ENCODE measurements around the gene ITGB1.
A peak's percentile ranks its signal among the peaks of the same experiment; 100 is the strongest.

ITGB1 gene

DNA sequence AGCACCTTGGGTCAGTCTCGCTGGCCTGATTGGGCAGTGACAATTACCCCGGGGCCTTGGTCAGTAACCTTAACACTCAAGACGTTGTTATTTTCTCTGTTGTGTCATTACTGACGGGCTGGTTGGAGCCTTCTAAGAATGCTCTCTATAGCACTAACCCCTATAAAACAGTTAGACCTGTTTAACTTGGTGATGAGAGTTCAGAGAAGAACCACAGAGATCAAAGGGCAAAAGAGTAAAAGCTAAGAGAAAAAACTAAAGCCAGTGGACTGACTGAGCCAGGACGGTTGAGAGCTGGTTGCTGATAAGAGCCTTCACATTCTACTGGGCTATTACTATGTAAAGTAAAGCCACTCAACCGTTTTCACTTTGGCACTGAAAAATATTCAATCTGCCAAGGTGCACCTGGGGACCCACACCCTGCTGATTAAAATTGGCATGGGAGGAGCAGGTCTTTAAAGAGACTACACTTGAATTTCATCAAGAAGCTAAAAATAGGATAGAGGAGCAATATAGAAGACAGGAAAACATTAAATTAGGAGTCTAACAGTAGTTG is 13.6 kb upstream of the ITGB1 start:
- ChIA-PET POLR2A (no interaction called here), CTCF (interaction anchor here (1.6 kb wide), 1 partner anchor 9 kb away, joined by 7 read pairs; no protein-coding TSS in a partner anchor)
- Histone ChIP-seq H3K4me3 (ENCODE audit: control insufficient read depth in 1 of 7, extremely low read depth in 1 of 7, insufficient read depth in 4 of 7, low read depth in 2 of 7, low read length in 6 of 7) (no peak overlapping the region), H3K4me1 (ENCODE audit: control extremely low read depth in 1 of 4, control insufficient read depth in 4 of 4, insufficient read depth in 4 of 4, low read length in 3 of 4) (peaks cover 0 to 11% (median 0%) of the 10 kb centered on the region in 4 experiments), H3K27me3 (replicated peaks in 2 of 5; ENCODE audit: control insufficient read depth in 4 of 5, insufficient read depth in 5 of 5, low read length in 4 of 5) (no peaks in the 10 kb centered on the region), H3K9me3 (ENCODE audit: control extremely low read depth in 1 of 5, control insufficient read depth in 4 of 5, insufficient read depth in 2 of 5, low read depth in 1 of 5, low read length in 4 of 5) (no peaks in the 10 kb centered on the region), H3K36me3 (ENCODE audit: control insufficient read depth in 4 of 4, insufficient read depth in 4 of 4, low read length in 3 of 4) (no peaks in the 10 kb centered on the region), H3K27ac (ENCODE audit: insufficient read depth in 1 of 2, low read depth in 1 of 2, low read length in 2 of 2, poor library complexity in 1 of 2, severe bottlenecking in 2 of 2) (peak overlapping the region in 1 of 2 experiments; percentile 57)
- WGBS (ENCODE audit: insufficient coverage) = 86% methylated on average over 3 of the region's 6 CpGs
- DNase-seq = peak in 1 of 3 donors; percentile 39

DNA sequence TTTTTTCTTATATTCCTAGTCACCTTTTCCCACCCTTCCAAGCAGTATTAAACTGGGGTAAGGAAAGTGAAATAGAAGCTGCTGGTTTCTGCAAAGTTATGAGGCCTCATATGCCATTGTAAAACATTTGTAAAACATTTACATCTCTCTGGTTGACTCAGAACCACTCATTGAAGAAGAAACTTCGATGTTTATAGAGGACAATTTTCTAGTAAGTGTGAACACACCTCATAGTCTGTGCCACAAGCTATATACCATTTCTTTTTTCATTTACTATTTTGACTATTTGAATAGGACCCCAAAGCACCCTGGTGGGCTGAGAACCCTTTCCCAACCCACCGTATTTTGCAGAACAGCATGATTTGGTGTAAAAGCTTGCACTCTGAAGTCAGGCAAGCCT is 12.9 kb upstream of the ITGB1 start:
- no peak overlapping the region for H3K4me3 ChIP-seq (ENCODE audit: control insufficient read depth in 1 of 7, extremely low read depth in 1 of 7, insufficient read depth in 4 of 7, low read depth in 2 of 7, low read length in 6 of 7)
- ChIA-PET CTCF (interaction anchor here (1.6 kb wide), 1 partner anchor 10 kb away, joined by 7 read pairs; no protein-coding TSS in a partner anchor), POLR2A (no interaction called here)
- no peaks in the 10 kb centered on the region for H3K36me3 ChIP-seq (ENCODE audit: control insufficient read depth in 4 of 4, insufficient read depth in 4 of 4, low read length in 3 of 4)
- peak overlapping the region in 1 of 2 experiments; percentile 57 for H3K27ac ChIP-seq (ENCODE audit: insufficient read depth in 1 of 2, low read depth in 1 of 2, low read length in 2 of 2, poor library complexity in 1 of 2, severe bottlenecking in 2 of 2)
- H3K9me3 ChIP-seq (ENCODE audit: control extremely low read depth in 1 of 5, control insufficient read depth in 4 of 5, insufficient read depth in 2 of 5, low read depth in 1 of 5, low read length in 4 of 5) = no peaks in the 10 kb centered on the region
- 100% methylated on average over 1 of the region's 2 CpGs for WGBS (ENCODE audit: insufficient coverage)
- DNase-seq = no peak
- H3K4me1 ChIP-seq (ENCODE audit: control extremely low read depth in 1 of 4, control insufficient read depth in 4 of 4, insufficient read depth in 4 of 4, low read length in 3 of 4) = peaks cover 0 to 11% (median 0%) of the 10 kb centered on the region in 4 experiments
- H3K27me3 ChIP-seq (replicated peaks in 2 of 5; ENCODE audit: control insufficient read depth in 4 of 5, insufficient read depth in 5 of 5, low read length in 4 of 5) = no peaks in the 10 kb centered on the region

DNA sequence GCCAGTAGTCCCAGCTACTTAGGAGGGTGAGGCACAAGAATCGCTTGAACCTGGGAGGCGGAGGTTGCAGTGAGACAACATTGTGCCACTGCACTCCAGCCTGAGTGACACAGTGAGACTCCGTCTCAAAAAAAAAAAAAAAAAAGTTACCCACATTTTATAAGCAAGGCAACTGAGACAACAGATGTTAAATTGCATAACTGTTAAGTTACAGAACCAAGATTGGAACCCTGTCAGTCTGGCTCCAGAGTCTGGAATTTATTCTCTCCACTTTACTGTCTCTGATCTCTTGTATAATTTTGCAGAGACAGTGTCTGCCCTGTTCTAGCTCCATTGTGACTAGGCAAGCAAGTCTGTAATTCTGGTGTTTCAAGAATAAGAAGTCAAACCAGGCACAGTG is 6.2 kb upstream of the ITGB1 start:
- Histone ChIP-seq H3K4me1 (ENCODE audit: control extremely low read depth in 1 of 4, control insufficient read depth in 4 of 4, insufficient read depth in 4 of 4, low read length in 3 of 4) (peaks cover 3 to 22% (median 10%) of the 10 kb centered on the region in 4 experiments), H3K36me3 (ENCODE audit: control insufficient read depth in 4 of 4, insufficient read depth in 4 of 4, low read length in 3 of 4) (no peaks in the 10 kb centered on the region), H3K4me3 (ENCODE audit: control insufficient read depth in 1 of 7, extremely low read depth in 1 of 7, insufficient read depth in 4 of 7, low read depth in 2 of 7, low read length in 6 of 7) (no peak overlapping the region), H3K27me3 (replicated peaks in 2 of 5; ENCODE audit: control insufficient read depth in 4 of 5, insufficient read depth in 5 of 5, low read length in 4 of 5) (no peaks in the 10 kb centered on the region), H3K27ac (ENCODE audit: insufficient read depth in 1 of 2, low read depth in 1 of 2, low read length in 2 of 2, poor library complexity in 1 of 2, severe bottlenecking in 2 of 2) (no peak overlapping the region), H3K9me3 (ENCODE audit: control extremely low read depth in 1 of 5, control insufficient read depth in 4 of 5, insufficient read depth in 2 of 5, low read depth in 1 of 5, low read length in 4 of 5) (no peaks in the 10 kb centered on the region)
- no peak for DNase-seq
- POLR2A ChIA-PET = no interaction called here
- 94% methylated on average over 2 of the region's 3 CpGs for WGBS (ENCODE audit: insufficient coverage)
- CTCF ChIA-PET = no interaction called here

DNA sequence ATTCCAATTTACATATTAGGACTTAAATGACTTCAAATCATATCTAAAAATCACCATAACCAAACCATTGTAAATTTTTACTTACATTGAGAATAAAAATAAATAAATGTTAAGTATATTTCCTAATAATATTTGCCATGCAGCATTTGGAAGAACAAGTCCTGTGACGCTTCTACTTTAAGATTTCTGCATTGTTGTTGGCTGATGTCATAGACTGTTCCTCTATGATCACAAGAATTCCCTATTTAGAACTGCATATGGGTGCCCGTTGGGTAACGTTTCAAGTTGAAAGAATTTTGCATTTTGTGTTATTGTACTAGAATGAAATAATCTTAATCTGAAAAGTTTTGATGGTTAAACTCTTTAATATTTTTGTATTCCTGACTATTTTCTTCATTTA is 5.1 kb upstream of the ITGB1 start:
- Histone ChIP-seq H3K27me3 (replicated peaks in 2 of 5; ENCODE audit: control insufficient read depth in 4 of 5, insufficient read depth in 5 of 5, low read length in 4 of 5) (no peaks in the 10 kb centered on the region), H3K4me1 (ENCODE audit: control extremely low read depth in 1 of 4, control insufficient read depth in 4 of 4, insufficient read depth in 4 of 4, low read length in 3 of 4) (peaks cover 7 to 30% (median 16%) of the 10 kb centered on the region in 4 experiments), H3K4me3 (ENCODE audit: control insufficient read depth in 1 of 7, extremely low read depth in 1 of 7, insufficient read depth in 4 of 7, low read depth in 2 of 7, low read length in 6 of 7) (no peak overlapping the region), H3K9me3 (ENCODE audit: control extremely low read depth in 1 of 5, control insufficient read depth in 4 of 5, insufficient read depth in 2 of 5, low read depth in 1 of 5, low read length in 4 of 5) (no peaks in the 10 kb centered on the region), H3K27ac (ENCODE audit: insufficient read depth in 1 of 2, low read depth in 1 of 2, low read length in 2 of 2, poor library complexity in 1 of 2, severe bottlenecking in 2 of 2) (no peak overlapping the region), H3K36me3 (ENCODE audit: control insufficient read depth in 4 of 4, insufficient read depth in 4 of 4, low read length in 3 of 4) (no peaks in the 10 kb centered on the region)
- POLR2A ChIA-PET = no interaction called here
- CTCF ChIA-PET = interaction anchor here (0.6 kb wide), 1 partner anchor 50 kb away, joined by 3 read pairs; no protein-coding TSS in a partner anchor
- DNase-seq = no peak
- WGBS (ENCODE audit: insufficient coverage) = no CpG with 5 or more reads among the region's 3 CpGs

DNA sequence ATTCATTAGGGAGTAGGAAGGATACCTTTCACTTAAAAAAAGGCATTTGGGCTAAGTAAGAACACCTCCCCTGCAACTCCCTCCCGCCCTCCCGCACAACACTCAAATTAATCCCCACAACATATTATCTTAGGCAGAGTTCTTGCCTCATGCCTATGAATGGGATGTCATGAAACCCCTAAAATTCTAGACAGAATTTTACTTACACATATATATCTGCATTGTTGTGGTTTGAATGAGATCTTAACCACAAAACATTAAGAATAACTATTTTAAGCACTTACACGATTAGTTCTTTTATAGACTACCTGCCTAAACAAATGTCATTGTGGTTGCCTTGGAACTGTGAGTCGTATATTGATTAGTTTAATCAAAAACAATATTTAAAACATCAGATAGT is 4.5 kb upstream of the ITGB1 start:
- DNase-seq = no peak
- Histone ChIP-seq H3K27me3 (replicated peaks in 2 of 5; ENCODE audit: control insufficient read depth in 4 of 5, insufficient read depth in 5 of 5, low read length in 4 of 5) (no peaks in the 10 kb centered on the region), H3K9me3 (ENCODE audit: control extremely low read depth in 1 of 5, control insufficient read depth in 4 of 5, insufficient read depth in 2 of 5, low read depth in 1 of 5, low read length in 4 of 5) (no peaks in the 10 kb centered on the region), H3K4me3 (ENCODE audit: control insufficient read depth in 1 of 7, extremely low read depth in 1 of 7, insufficient read depth in 4 of 7, low read depth in 2 of 7, low read length in 6 of 7) (no peak overlapping the region), H3K27ac (ENCODE audit: insufficient read depth in 1 of 2, low read depth in 1 of 2, low read length in 2 of 2, poor library complexity in 1 of 2, severe bottlenecking in 2 of 2) (no peak overlapping the region), H3K36me3 (ENCODE audit: control insufficient read depth in 4 of 4, insufficient read depth in 4 of 4, low read length in 3 of 4) (no peaks in the 10 kb centered on the region), H3K4me1 (ENCODE audit: control extremely low read depth in 1 of 4, control insufficient read depth in 4 of 4, insufficient read depth in 4 of 4, low read length in 3 of 4) (peaks cover 7 to 30% (median 16%) of the 10 kb centered on the region in 4 experiments)
- CTCF ChIA-PET = interaction anchor here (0.8 to 1.2 kb wide), 4 partner anchors 11 to 44 kb away, joined by 3 to 4 read pairs (median 4); no protein-coding TSS in a partner anchor
- POLR2A ChIA-PET = no interaction called here
- WGBS (ENCODE audit: insufficient coverage) = no CpG with 5 or more reads among the region's 4 CpGs

DNA sequence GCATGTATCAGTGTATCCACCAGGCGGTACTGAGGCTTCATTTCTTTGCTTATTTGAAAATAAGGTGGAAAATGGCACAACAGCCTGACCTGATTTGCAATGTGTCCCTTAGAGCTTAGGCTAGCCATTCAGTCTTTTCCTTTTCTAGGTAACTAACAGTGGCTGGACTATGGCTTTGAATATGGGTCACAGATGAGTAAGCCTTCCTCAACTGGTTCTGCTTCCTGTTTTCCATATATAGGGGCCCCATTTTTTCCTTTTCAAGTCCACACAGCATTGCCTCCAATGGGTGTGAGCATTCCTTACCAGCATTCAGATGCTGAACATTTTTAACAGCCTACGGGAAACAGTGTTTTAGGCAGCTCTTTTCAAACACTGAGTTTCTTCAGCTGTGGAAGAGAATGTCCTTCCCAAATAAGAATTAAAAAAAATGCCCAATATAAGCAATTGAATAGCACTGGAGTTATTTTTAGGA is 3.9 kb upstream of the ITGB1 start:
- WGBS (ENCODE audit: insufficient coverage) = 50% methylated on average over 2 of the region's 2 CpGs
- DNase-seq = peak in 1 of 3 donors; percentile 34
- POLR2A ChIA-PET = no interaction called here

DNA sequence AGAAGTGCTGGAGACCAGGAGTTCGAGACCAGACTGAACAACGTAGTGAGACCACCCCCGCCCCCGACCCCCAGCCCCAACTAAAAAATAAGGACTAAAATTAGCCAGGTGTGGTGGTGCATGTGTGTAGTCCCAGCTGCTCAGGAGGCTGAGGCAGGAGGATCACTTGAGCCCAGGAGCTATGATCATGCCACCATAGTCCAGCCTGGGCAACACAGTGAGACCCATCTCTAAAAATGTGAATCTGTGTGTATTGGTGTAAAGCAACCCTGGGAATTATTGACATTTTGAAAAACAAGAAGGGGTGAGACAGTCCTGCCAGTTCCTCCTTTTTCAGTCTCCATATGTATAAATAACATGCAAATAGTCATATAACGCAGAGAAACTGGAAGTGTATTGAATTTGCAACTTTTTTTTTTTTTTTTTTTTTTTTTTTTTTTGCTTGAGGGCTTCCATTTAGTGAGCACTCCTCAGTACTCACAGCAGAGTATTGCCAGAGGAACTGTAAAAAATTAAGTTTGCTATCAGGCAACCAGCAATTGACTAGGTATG is 3.4 kb upstream of the ITGB1 start:
- DNase-seq = peak in 1 of 3 donors; percentile 23
- Histone ChIP-seq H3K4me3 (ENCODE audit: control insufficient read depth in 1 of 7, extremely low read depth in 1 of 7, insufficient read depth in 4 of 7, low read depth in 2 of 7, low read length in 6 of 7) (peak overlapping the region in 1 of 7 experiments; percentile 39), H3K9me3 (ENCODE audit: control extremely low read depth in 1 of 5, control insufficient read depth in 4 of 5, insufficient read depth in 2 of 5, low read depth in 1 of 5, low read length in 4 of 5) (no peaks in the 10 kb centered on the region), H3K36me3 (ENCODE audit: control insufficient read depth in 4 of 4, insufficient read depth in 4 of 4, low read length in 3 of 4) (no peaks in the 10 kb centered on the region), H3K4me1 (ENCODE audit: control extremely low read depth in 1 of 4, control insufficient read depth in 4 of 4, insufficient read depth in 4 of 4, low read length in 3 of 4) (peaks cover 13 to 39% (median 23%) of the 10 kb centered on the region in 4 experiments), H3K27me3 (replicated peaks in 2 of 5; ENCODE audit: control insufficient read depth in 4 of 5, insufficient read depth in 5 of 5, low read length in 4 of 5) (no peaks in the 10 kb centered on the region), H3K27ac (ENCODE audit: insufficient read depth in 1 of 2, low read depth in 1 of 2, low read length in 2 of 2, poor library complexity in 1 of 2, severe bottlenecking in 2 of 2) (no peak overlapping the region)
- WGBS (ENCODE audit: insufficient coverage) = 97% methylated on average over 4 of the region's 5 CpGs
- ChIA-PET CTCF (interaction anchor here (1.0 to 1.2 kb wide), 3 partner anchors 10 to 45 kb away, joined by 3 to 4 read pairs (median 4); no protein-coding TSS in a partner anchor), POLR2A (no interaction called here)

More for the DNA sequence above, 3.9 kb upstream of the ITGB1 start:
- H3K27ac ChIP-seq (ENCODE audit: insufficient read depth in 1 of 2, low read depth in 1 of 2, low read length in 2 of 2, poor library complexity in 1 of 2, severe bottlenecking in 2 of 2) = no peak overlapping the region
- peak overlapping the region in 1 of 7 experiments; percentile 39 for H3K4me3 ChIP-seq (ENCODE audit: control insufficient read depth in 1 of 7, extremely low read depth in 1 of 7, insufficient read depth in 4 of 7, low read depth in 2 of 7, low read length in 6 of 7)
- no peaks in the 10 kb centered on the region for H3K9me3 ChIP-seq (ENCODE audit: control extremely low read depth in 1 of 5, control insufficient read depth in 4 of 5, insufficient read depth in 2 of 5, low read depth in 1 of 5, low read length in 4 of 5)
- CTCF ChIA-PET = interaction anchor here (0.8 to 1.2 kb wide), 4 partner anchors 10 to 45 kb away, joined by 3 to 4 read pairs (median 4); no protein-coding TSS in a partner anchor
- no peaks in the 10 kb centered on the region for H3K27me3 ChIP-seq (replicated peaks in 2 of 5; ENCODE audit: control insufficient read depth in 4 of 5, insufficient read depth in 5 of 5, low read length in 4 of 5)
- no peaks in the 10 kb centered on the region for H3K36me3 ChIP-seq (ENCODE audit: control insufficient read depth in 4 of 4, insufficient read depth in 4 of 4, low read length in 3 of 4)
- peaks cover 9 to 33% (median 18%) of the 10 kb centered on the region in 4 experiments for H3K4me1 ChIP-seq (ENCODE audit: control extremely low read depth in 1 of 4, control insufficient read depth in 4 of 4, insufficient read depth in 4 of 4, low read length in 3 of 4)
